C4-2B (cell line): ENCODE results near the gene SLC6A19.

ENCODE experiments used
- CTCF ChIP-seq: fragments of 450-650 bp; conservative IDR thresholded peaks from 2 replicates; pipeline ENCODE4 v1.5.1; 2017; ENCODE audit warnings: mild to moderate bottlenecking
- ZFX ChIP-seq: fragments of 450-650 bp; IDR thresholded peaks from 2 replicates; pipeline ENCODE4 v1.6.1; 2017

- no peak for TF ChIP-seq CTCF
- TF ChIP-seq ZFX, result no peak
Observed at GRCh38 chr5:1215320-1216096, 14.1 kb downstream of the SLC6A19 start.
